NCI-H2196 treated with DMSO at 0.1 percent for 48 hours (cell line): ENCODE data around the gene PPP1R36.
"Not testable (repeated sequence)": the region's sequence is repeated elsewhere in the genome, so short reads cannot be mapped to it uniquely, and the experiment has no call there.

Source experiments
- DNase-seq: peaks from one replicate; lab custom pipeline; 2025; ENCODE audit not compliant: unreplicated experiment; lab: John Stamatoyannopoulos, UW

The PPP1R36 gene

GRCh38 chr14:64563696-64564095 lies 13.9 kb downstream of the PPP1R36 start:
- DNase-seq = no peak

- DNase-seq = no peak
Measured at GRCh38 chr14:64566651-64567122, 16.9 kb downstream of the PPP1R36 start.

GRCh38 chr14:64569138-64569631 lies 19.4 kb downstream of the PPP1R36 start:
- DNase-seq = no peak

- not testable (repeated sequence) for DNase-seq
Measured at GRCh38 chr14:64569646-64570045, 19.9 kb downstream of the PPP1R36 start.

GRCh38 chr14:64572386-64573104 lies 22.8 kb downstream of the PPP1R36 start:
- no peak for DNase-seq

GRCh38 chr14:64573109-64573508 lies 23.3 kb downstream of the PPP1R36 start:
- peak; percentile 3 for DNase-seq

GRCh38 chr14:64574371-64575107 lies 24.8 kb downstream of the PPP1R36 start:
- no peak for DNase-seq

GRCh38 chr14:64577211-64577610 lies 27.4 kb downstream of the PPP1R36 start:
- no peak for DNase-seq

- DNase-seq = no peak
Measured at GRCh38 chr14:64580467-64580866, 30.7 kb downstream of the PPP1R36 start.

- no peak for DNase-seq
Measured at GRCh38 chr14:64581363-64581762, 31.6 kb downstream of the PPP1R36 start.

GRCh38 chr14:64581817-64582216 lies 32.1 kb downstream of the PPP1R36 start:
- DNase-seq = no peak

- no peak for DNase-seq
Measured at GRCh38 chr14:64584190-64584589, 34.4 kb downstream of the PPP1R36 start.

- no peak for DNase-seq
Measured at GRCh38 chr14:64591809-64592208, 42.0 kb downstream of the PPP1R36 start.

- no peak for DNase-seq
Measured at GRCh38 chr14:64594438-64594837, 44.7 kb downstream of the PPP1R36 start.

GRCh38 chr14:64598404-64598803 lies 48.6 kb downstream of the PPP1R36 start:
- DNase-seq = no peak

- DNase-seq = no peak
Measured at GRCh38 chr14:64601571-64601970, 51.8 kb downstream of the PPP1R36 start.

GRCh38 chr14:64602826-64603225 lies 53.1 kb downstream of the PPP1R36 start:
- DNase-seq = no peak

GRCh38 chr14:64604001-64604400 lies 54.2 kb downstream of the PPP1R36 start:
- DNase-seq = no peak

GRCh38 chr14:64604881-64605280 lies 55.1 kb downstream of the PPP1R36 start:
- DNase-seq = no peak

GRCh38 chr14:64605926-64606685 lies 56.3 kb downstream of the PPP1R36 start:
- no peak for DNase-seq

- DNase-seq = peak; percentile 12
Measured at GRCh38 chr14:64610049-64610746, 60.4 kb downstream of the PPP1R36 start.
